C4-2B (cell line): ENCODE measurements around the gene ZNRF3.

ENCODE experiments used
- H3K27ac ChIP-seq: fragments of 450-650 bp; 2 replicates; pipeline ENCODE4 v1.5.1; 2017
- CTCF ChIP-seq: fragments of 450-650 bp; conservative IDR thresholded peaks from 2 replicates; pipeline ENCODE4 v1.5.1; 2017; ENCODE audit warnings: mild to moderate bottlenecking
- ZFX ChIP-seq: fragments of 450-650 bp; IDR thresholded peaks from 2 replicates; pipeline ENCODE4 v1.6.1; 2017

ZNRF3 gene

GRCh38 chr22:28909375-28909774 lies 26.0 kb downstream of the ZNRF3 start:
- TF ChIP-seq CTCF (no peak), ZFX (no peak)
- no peak overlapping the region for H3K27ac ChIP-seq

- TF ChIP-seq CTCF (no peak), ZFX (no peak)
- H3K27ac ChIP-seq, result peak overlapping the region; percentile 51
Measured at GRCh38 chr22:28910569-28911303, 27.4 kb downstream of the ZNRF3 start.

- peak overlapping the region; percentile 51 for H3K27ac ChIP-seq
- no peak for TF ChIP-seq ZFX
- no peak for TF ChIP-seq CTCF
Measured at GRCh38 chr22:28911304-28911690, 27.9 kb downstream of the ZNRF3 start.

GRCh38 chr22:28911777-28912669 lies 28.7 kb downstream of the ZNRF3 start:
- H3K27ac ChIP-seq, result peak overlapping the region; percentile 51

GRCh38 chr22:28914201-28914600 lies 30.8 kb downstream of the ZNRF3 start:
- TF ChIP-seq CTCF, result no peak
- TF ChIP-seq ZFX, result no peak
- no peak overlapping the region for H3K27ac ChIP-seq

More at GRCh38 chr22:28911777-28912669, 28.7 kb downstream of the ZNRF3 start:
- TF ChIP-seq ZFX (no peak), CTCF (no peak)

GRCh38 chr22:28915969-28916368 lies 32.6 kb downstream of the ZNRF3 start:
- no peak for TF ChIP-seq ZFX
- no peak for TF ChIP-seq CTCF
- no peak overlapping the region for H3K27ac ChIP-seq
